HEK293T (cell line): ENCODE results near the gene ELOB.

Experiments
- CTCF ChIA-PET: fragments of 350-600 bp; formaldehyde crosslinking; extraction: SDS; loops from one replicate; lab custom pipeline; 2021; ENCODE audit warnings: antibody characterized with exemption, inconsistent platforms; lab: Yijun Ruan, JAX
- POLR2A ChIA-PET: fragments of 350-600 bp; formaldehyde crosslinking; extraction: SDS; loops from one replicate; lab custom pipeline; 2020; ENCODE audit warnings: antibody characterized with exemption, inconsistent platforms; lab: Yijun Ruan, JAX
- DNase-seq: peaks from one replicate; pipeline ENCODE4 v3.0.0; 2012; ENCODE audit warnings: mixed read lengths; ENCODE audit errors: extremely low spot score
- ARNT ChIP-seq: fragments of 450-650 bp; IDR thresholded peaks from 2 replicates; pipeline ENCODE4 v1.6.1; 2017; ENCODE audit warnings: mild to moderate bottlenecking
- BHLHE40 ChIP-seq: fragments of 450-650 bp; IDR thresholded peaks from 2 replicates; pipeline ENCODE4 v1.6.1; 2016; ENCODE audit warnings: mild to moderate bottlenecking, moderate library complexity, borderline replicate concordance
- CTBP1 ChIP-seq: fragments of 450-650 bp; IDR thresholded peaks from 2 replicates; pipeline ENCODE4 v1.6.1; 2016; ENCODE audit warnings: borderline replicate concordance
- ELF4 ChIP-seq: fragments of 450-650 bp; IDR thresholded peaks from 2 replicates; pipeline ENCODE4 v1.6.1; 2017; ENCODE audit warnings: antibody characterized with exemption
- FOXA1 ChIP-seq: fragments of 450-650 bp; IDR thresholded peaks from 2 replicates; pipeline ENCODE4 v1.6.1; 2016; ENCODE audit warnings: mild to moderate bottlenecking
- FOXK2 ChIP-seq: fragments of 450-650 bp; IDR thresholded peaks from 2 replicates; pipeline ENCODE4 v1.6.1; 2016; ENCODE audit warnings: mild to moderate bottlenecking
- FOXM1 ChIP-seq: fragments of 450-650 bp; IDR thresholded peaks from 2 replicates; pipeline ENCODE4 v1.6.1; 2017; ENCODE audit warnings: mild to moderate bottlenecking, borderline replicate concordance
- HDGF ChIP-seq: fragments of 450-650 bp; IDR thresholded peaks from 2 replicates; pipeline ENCODE4 v1.6.1; 2017; ENCODE audit warnings: antibody characterized with exemption, borderline replicate concordance
- L3MBTL2 ChIP-seq: fragments of 450-650 bp; conservative IDR thresholded peaks from 2 replicates; pipeline ENCODE4 v1.6.1; 2016; ENCODE audit warnings: mild to moderate bottlenecking
- LEF1 ChIP-seq: fragments of 450-650 bp; IDR thresholded peaks from 2 replicates; pipeline ENCODE4 v1.6.1; 2017; ENCODE audit warnings: mild to moderate bottlenecking, borderline replicate concordance
- NFRKB ChIP-seq: fragments of 450-650 bp; IDR thresholded peaks from 2 replicates; pipeline ENCODE4 v1.6.1; 2016; ENCODE audit warnings: mild to moderate bottlenecking, moderate library complexity
- PKNOX1 ChIP-seq: fragments of 450-650 bp; IDR thresholded peaks from 2 replicates; pipeline ENCODE4 v1.6.1; 2016
- SP1 ChIP-seq: fragments of 450-650 bp; IDR thresholded peaks from 2 replicates; pipeline ENCODE4 v1.6.1; 2017
- SUZ12 ChIP-seq: fragments of 450-650 bp; IDR thresholded peaks from 2 replicates; pipeline ENCODE4 v1.6.1; 2016; ENCODE audit warnings: mild to moderate bottlenecking
- TARDBP ChIP-seq: fragments of 450-650 bp; IDR thresholded peaks from 2 replicates; pipeline ENCODE4 v1.6.1; 2016
- ZNF384 ChIP-seq: fragments of 450-650 bp; IDR thresholded peaks from 2 replicates; pipeline ENCODE4 v1.6.1; 2016

ELOB gene

GRCh38 chr16:2779151-2779920 is 2.3 kb upstream of the ELOB start:
- TF ChIP-seq FOXK2 (no peak), FOXA1 (no peak), ARNT (no peak), SP1 (no peak), CTBP1 (no peak), HDGF (no peak), ZNF384 (no peak), ELF4 (no peak), NFRKB (no peak), FOXM1 (no peak), SUZ12 (no peak), BHLHE40 (no peak), L3MBTL2 (no peak), TARDBP (no peak), PKNOX1 (no peak), LEF1 (no peak)
- CTCF ChIA-PET, result no interaction called here
- POLR2A ChIA-PET, result interaction anchor here (0.6 to 3.2 kb wide), 17 partner anchors 8 to 631 kb away, joined by 3 to 32 read pairs (median 4); partner anchors contain the start of genes PRSS33, PRSS41 and SRRM2
- DNase-seq, result no peak

GRCh38 chr16:2778630-2778958 is 1.5 kb upstream of the ELOB start:
- no peak for TF ChIP-seq BHLHE40
- TF ChIP-seq SP1, result no peak
- no peak for TF ChIP-seq ELF4
- TF ChIP-seq L3MBTL2, result no peak
- POLR2A ChIA-PET, result interaction anchor here (0.6 to 3.2 kb wide), 20 partner anchors 9 to 631 kb away, joined by 3 to 32 read pairs (median 4); partner anchors contain the start of genes PDPK1, PRSS33, PRSS41 and SRRM2

GRCh38 chr16:2777903-2778629 is 986 bp upstream of the ELOB start:
- TF ChIP-seq L3MBTL2 (no peak), PKNOX1 (no peak), FOXK2 (no peak), FOXM1 (no peak), ARNT (no peak), FOXA1 (no peak), BHLHE40 (no peak)
- CTCF ChIA-PET, result no interaction called here
- POLR2A ChIA-PET, result interaction anchor here (0.9 to 3.2 kb wide), 19 partner anchors 10 to 240 kb away, joined by 3 to 32 read pairs (median 4); partner anchors contain the start of genes PDPK1, PRSS33, PRSS41 and SRRM2
- DNase-seq, result no peak

More at GRCh38 chr16:2778630-2778958, 1.5 kb upstream of the ELOB start:
- CTCF ChIA-PET, result no interaction called here
- DNase-seq, result no peak

- DNase-seq, result no peak
- TF ChIP-seq L3MBTL2 (no peak), PKNOX1 (no peak), ELF4 (no peak)
- ChIA-PET POLR2A (interaction anchor here (0.9 to 4.0 kb wide), 7 partner anchors 8 to 91 kb away, joined by 3 to 42 read pairs (median 23); partner anchors contain the start of gene SRRM2), CTCF (interaction anchor here (1.0 kb wide), 1 partner anchor 78 kb away, joined by 3 read pairs; no protein-coding TSS in a partner anchor)
Observed at GRCh38 chr16:2776500-2777139, 460 bp downstream of the ELOB start.

- ChIA-PET CTCF (interaction anchor here (1.0 kb wide), 1 partner anchor 79 kb away, joined by 3 read pairs; no protein-coding TSS in a partner anchor), POLR2A (interaction anchor here (0.8 to 4.0 kb wide), 4 partner anchors 11 to 92 kb away, joined by 3 to 42 read pairs (median 3); partner anchors contain the start of gene SRRM2)
- TF ChIP-seq ZNF384, result no peak
- no peak for TF ChIP-seq FOXA1
- no peak for TF ChIP-seq FOXK2
- TF ChIP-seq BHLHE40, result no peak
- no peak for TF ChIP-seq LEF1
- TF ChIP-seq TARDBP, result no peak
- no peak for TF ChIP-seq SUZ12
- no peak for TF ChIP-seq FOXM1
- no peak for TF ChIP-seq L3MBTL2
- no peak for TF ChIP-seq PKNOX1
- TF ChIP-seq SP1, result no peak
- TF ChIP-seq ARNT, result no peak
- no peak for TF ChIP-seq CTBP1
- no peak for TF ChIP-seq HDGF
- TF ChIP-seq ELF4, result no peak
- TF ChIP-seq NFRKB, result no peak
- no peak for DNase-seq
Observed at GRCh38 chr16:2775765-2776499, 1.1 kb downstream of the ELOB start.
